Endothelial cell of umbilical vein (primary cell): ENCODE data around the gene XDH. TPM values are rescaled to one million over a fixed set of nuclear protein-coding genes. Genes with fewer than 3 reads are reported as not detected.

Experiments
- BruUV-seq: library from RNA; stranded (reverse); fragments of 400-500 nt; replicated peaks from 2 replicates; lab custom pipeline; 2021; lab: Mats Ljungman, UMichigan
- CTCF ChIA-PET: fragments of 300-600, 350-600 bp; sonication (Branson Sonifier 250); formaldehyde crosslinking; loops from one replicate; lab custom pipeline; 2021; ENCODE audit warnings: antibody characterized with exemption, inconsistent platforms; lab: Charles Lee
- POLR2A ChIA-PET: fragments of 300-600, 350-600 bp; sonication (Branson Sonifier 250); formaldehyde crosslinking; loops from one replicate; lab custom pipeline; 2021; ENCODE audit warnings: antibody characterized with exemption, inconsistent platforms; lab: Charles Lee
- DNase-seq: peaks from one replicate; pipeline ENCODE4 v3.0.0-alpha.2; 2011; ENCODE audit warnings: low read depth, low spot score
- FAIRE-seq: peaks from 2 replicates; lab custom pipeline; 2011; peaks lifted over from hg19 to GRCh38; lab: Jason Lieb, UNC
- H2AFZ ChIP-seq: 2 replicates; pipeline ENCODE4 v1.6.0; 2012; ENCODE audit warnings: low read depth, low read length, control low read depth, inconsistent platforms
- H3K27ac ChIP-seq: 2 replicates; pipeline ENCODE4 v1.5.1; 2011; ENCODE audit warnings: low read depth, mild to moderate bottlenecking, control low read depth, low read length, moderate library complexity; ENCODE audit not compliant: insufficient read depth
- H3K27me3 ChIP-seq, 2 experiments: 2 replicates each; pipeline versions ENCODE4 v1.6.0 to v1.6.1; 2011; ENCODE audit warnings: low read length in 2 of 2, mixed read lengths in 1 of 2; ENCODE audit not compliant: control insufficient read depth in 2 of 2, insufficient read depth in 2 of 2
- H3K36me3 ChIP-seq, 2 experiments: 2 replicates in 1 of 2; 3 replicates in 1 of 2; pipeline ENCODE4 v1.5.1; 2011; ENCODE audit warnings: low read length in 2 of 2, mild to moderate bottlenecking in 1 of 2, moderate library complexity in 1 of 2; ENCODE audit not compliant: control insufficient read depth in 2 of 2, insufficient read depth in 2 of 2; ENCODE audit errors: extremely low read depth in 1 of 2
- H3K4me1 ChIP-seq: 3 replicates; pipeline ENCODE4 v1.5.1; 2011; ENCODE audit warnings: mild to moderate bottlenecking, low read length; ENCODE audit not compliant: control insufficient read depth, insufficient read depth; ENCODE audit errors: extremely low read depth
- H3K4me2 ChIP-seq: 2 replicates; pipeline ENCODE4 v1.6.1; 2011; ENCODE audit warnings: low read length, control low read depth, mixed read lengths; ENCODE audit not compliant: insufficient read depth
- H3K4me3 ChIP-seq, 3 experiments: fragments of 200-600 bp in 1 of 3; sonication (generic), shearing (Covaris generic) in 1 of 3; replicated peaks in 1 of 3; 2 replicates each; pipeline ENCODE4 v1.5.1; 2011 to 2016; ENCODE audit warnings: control low read depth in 3 of 3, low read length in 3 of 3, mild to moderate bottlenecking in 2 of 3, inconsistent platforms in 1 of 3, low read depth in 1 of 3, moderate library complexity in 1 of 3; ENCODE audit not compliant: insufficient read depth in 1 of 3
- H3K79me2 ChIP-seq: 2 replicates; pipeline ENCODE4 v1.6.0; 2012; ENCODE audit warnings: low read length, inconsistent platforms; ENCODE audit not compliant: control insufficient read depth, insufficient read depth
- H3K9ac ChIP-seq: replicated peaks from 2 replicates; pipeline ENCODE3; 2011; ENCODE audit warnings: low read length, control low read depth; ENCODE audit not compliant: insufficient read depth; ENCODE audit errors: extremely low read depth
- H3K9me1 ChIP-seq: replicated peaks from 3 replicates; pipeline ENCODE4 v1.6.0; 2011; ENCODE audit warnings: mild to moderate bottlenecking, low read length; ENCODE audit not compliant: control insufficient read depth, insufficient read depth; ENCODE audit errors: extremely low read depth
- H3K9me3 ChIP-seq: replicated peaks from 2 replicates; pipeline ENCODE4 v1.5.1; 2012; ENCODE audit warnings: low read length, inconsistent platforms; ENCODE audit not compliant: control insufficient read depth, insufficient read depth
- H4K20me1 ChIP-seq: replicated peaks from 2 replicates; pipeline ENCODE3; 2011; ENCODE audit warnings: mild to moderate bottlenecking, low read length; ENCODE audit not compliant: control insufficient read depth, insufficient read depth; ENCODE audit errors: extremely low read depth
- EZH2 ChIP-seq: IDR thresholded peaks from 2 replicates; pipeline ENCODE4 v1.6.1; 2012; ENCODE audit warnings: borderline replicate concordance, low read depth, mild to moderate bottlenecking, moderate library complexity, low read length, inconsistent platforms; ENCODE audit not compliant: severe bottlenecking
- FOS ChIP-seq: IDR thresholded peaks from 2 replicates; pipeline ENCODE4 v1.6.1; 2011; ENCODE audit warnings: mild to moderate bottlenecking, low read length, moderate library complexity, borderline replicate concordance; ENCODE audit not compliant: insufficient read depth
- GATA2 ChIP-seq: IDR thresholded peaks from 2 replicates; pipeline ENCODE4 v1.7.0; 2011; ENCODE audit warnings: low read depth, mild to moderate bottlenecking, moderate library complexity, mixed read lengths, low read length; ENCODE audit not compliant: insufficient read length, insufficient read depth
- JUN ChIP-seq: IDR thresholded peaks from 2 replicates; pipeline ENCODE4 v1.6.1; 2011; ENCODE audit warnings: borderline replicate concordance, low read depth; ENCODE audit not compliant: insufficient read length, insufficient read depth
- MAX ChIP-seq: IDR thresholded peaks from 2 replicates; pipeline ENCODE4 v1.6.1; 2011; ENCODE audit not compliant: insufficient read depth, insufficient read length
- MYC ChIP-seq: IDR thresholded peaks from one replicate; pipeline ENCODE4 v1.6.1; 2011; ENCODE audit warnings: mild to moderate bottlenecking, low read depth, low read length
- POLR2A ChIP-seq: IDR thresholded peaks from 2 replicates; pipeline ENCODE4 v1.6.1; 2012; ENCODE audit warnings: low read depth, mild to moderate bottlenecking, control low read depth, low read length
- POLR2AphosphoS5 ChIP-seq: IDR thresholded peaks from 2 replicates; pipeline ENCODE4 v1.6.1; 2012; ENCODE audit warnings: low read depth, mild to moderate bottlenecking, control low read depth, low read length, moderate library complexity; ENCODE audit not compliant: insufficient read depth
- dilution Hi-C: fragments of 300-500 bp; cut with MboI; formaldehyde crosslinking; loops from one replicate; pipeline ENCODE4 v1.15.0; 2019; ENCODE audit warnings: low sequenced_read_pairs; ENCODE audit not compliant: extremely low pct_ligation_motif_present
- intact Hi-C: fragments of 100-400 bp; cut with micrococcal nuclease; formaldehyde crosslinking; loops from one replicate; pipeline ENCODE4 v1.10.0; 2022
- polyA plus RNA-seq, 4 experiments: library from polyadenylated mRNA; depleted of rRNA in 3 of 4; stranded (reverse) in 3 of 4; unstranded in 1 of 4; fragments of >200 nt; gene quantifications; 2 replicates each; pipeline versions ENCODE4 v1.2.1 to v1.2.3, GENCODE V29; 2011 to 2012; ENCODE audit warnings: missing spikeins in 1 of 4
- total RNA-seq: library from RNA; stranded (reverse); gene quantifications from 2 replicates; pipeline ENCODE4 v1.2.3, GENCODE V29; 2021
- TF ChIP-seq, protein P1 (sequence below), 2 donors: IDR thresholded peaks; 1 replicate in 1 of 2; 2 replicates in 1 of 2; pipeline ENCODE4 v1.5.1; 2011; ENCODE audit warnings: low read length in 2 of 2, mild to moderate bottlenecking in 2 of 2, moderate library complexity in 2 of 2, control low read depth in 1 of 2, inconsistent platforms in 1 of 2, low read depth in 1 of 2; ENCODE audit not compliant: insufficient read depth in 1 of 2; ENCODE audit errors: extremely low read depth in 1 of 2

Gene XDH
- total and polyA plus RNA-seq, 2 donors (not counting 3 experiments of a cell fraction or from before 2014, with no cell fraction given), result not detected

DNA sequence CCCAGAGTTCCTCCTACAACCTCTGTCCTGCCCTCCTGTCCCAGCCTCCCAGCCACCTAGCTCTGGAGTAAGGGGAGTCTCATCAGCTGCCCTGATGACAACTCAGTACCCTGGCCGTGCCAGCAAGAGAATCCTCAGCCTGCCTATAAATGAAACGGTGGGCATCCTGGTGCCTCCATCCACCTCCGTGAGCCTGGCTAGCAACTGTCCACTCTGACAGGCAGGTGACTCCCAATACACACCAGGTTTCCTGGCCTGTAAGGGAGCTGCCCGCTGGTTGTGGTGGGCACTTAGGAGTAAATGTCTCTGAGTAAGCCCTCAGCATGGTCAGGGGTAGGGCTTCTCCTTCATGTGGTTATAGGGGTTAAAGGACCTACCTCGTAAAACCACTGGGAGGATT is 81.5 kb downstream of the XDH start:
- Histone ChIP-seq H3K79me2 (no peaks in the 10 kb centered on the region), H2AFZ (no peak overlapping the region), H4K20me1 (no peaks in the 10 kb centered on the region), H3K27me3 (peaks cover 0 to 3% of the 10 kb centered on the region in 2 experiments), H3K4me3 (no peak overlapping the region), H3K4me1 (no peaks in the 10 kb centered on the region), H3K27ac (no peak overlapping the region), H3K36me3 (no peaks in the 10 kb centered on the region), H3K9me1 (no peaks in the 10 kb centered on the region), H3K9me3 (no peaks in the 10 kb centered on the region), H3K9ac (no peak overlapping the region), H3K4me2 (no peak overlapping the region)
- dilution Hi-C loops, result loop anchor here (25.0 kb wide), 1 partner anchor 621 kb away; no protein-coding TSS in a partner anchor
- DNase-seq (no peak), FAIRE-seq (no peak)
- intact Hi-C loops, result loop anchor here (1.0 to 2.0 kb wide), 5 partner anchors 100 to 619 kb away; partner anchors contain the start of gene GALNT14
- no TSS peak for BruUV-seq
- CTCF ChIA-PET, result interaction anchor here (0.7 to 7.6 kb wide), 14 partner anchors 11 to 1168 kb away, joined by 3 to 111 read pairs (median 4); partner anchors contain the start of gene EHD3
- TF ChIP-seq POLR2A (no peak), GATA2 (no peak)
- POLR2A ChIA-PET, result no interaction called here

GRCh38 chr2:31332521-31332920 is 82.0 kb downstream of the XDH start:
- no peaks in the 10 kb centered on the region for H3K4me1 ChIP-seq
- no peak overlapping the region for H3K4me2 ChIP-seq
- no peaks in the 10 kb centered on the region for H4K20me1 ChIP-seq
- ChIA-PET CTCF (interaction anchor here (0.9 to 7.6 kb wide), 6 partner anchors 99 to 1167 kb away, joined by 3 to 111 read pairs (median 6); partner anchors contain the start of gene EHD3), POLR2A (no interaction called here)
- H3K27ac ChIP-seq, result no peak overlapping the region
- H3K9me3 ChIP-seq, result no peaks in the 10 kb centered on the region
- intact Hi-C loops, result loop anchor here (2.0 kb wide), 1 partner anchor 194 kb away; the partner anchor contains the start of gene GALNT14
- H2AFZ ChIP-seq, result no peak overlapping the region
- TF ChIP-seq MYC (no peak), FOS (no peak), GATA2 (no peak), EZH2 (no peak), JUN (no peak), POLR2A (no peak), MAX (no peak), POLR2AphosphoS5 (no peak)
- TF ChIP-seq, protein P1, sequence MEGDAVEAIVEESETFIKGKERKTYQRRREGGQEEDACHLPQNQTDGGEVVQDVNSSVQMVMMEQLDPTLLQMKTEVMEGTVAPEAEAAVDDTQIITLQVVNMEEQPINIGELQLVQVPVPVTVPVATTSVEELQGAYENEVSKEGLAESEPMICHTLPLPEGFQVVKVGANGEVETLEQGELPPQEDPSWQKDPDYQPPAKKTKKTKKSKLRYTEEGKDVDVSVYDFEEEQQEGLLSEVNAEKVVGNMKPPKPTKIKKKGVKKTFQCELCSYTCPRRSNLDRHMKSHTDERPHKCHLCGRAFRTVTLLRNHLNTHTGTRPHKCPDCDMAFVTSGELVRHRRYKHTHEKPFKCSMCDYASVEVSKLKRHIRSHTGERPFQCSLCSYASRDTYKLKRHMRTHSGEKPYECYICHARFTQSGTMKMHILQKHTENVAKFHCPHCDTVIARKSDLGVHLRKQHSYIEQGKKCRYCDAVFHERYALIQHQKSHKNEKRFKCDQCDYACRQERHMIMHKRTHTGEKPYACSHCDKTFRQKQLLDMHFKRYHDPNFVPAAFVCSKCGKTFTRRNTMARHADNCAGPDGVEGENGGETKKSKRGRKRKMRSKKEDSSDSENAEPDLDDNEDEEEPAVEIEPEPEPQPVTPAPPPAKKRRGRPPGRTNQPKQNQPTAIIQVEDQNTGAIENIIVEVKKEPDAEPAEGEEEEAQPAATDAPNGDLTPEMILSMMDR (IDR thresholded peaks at IDR 0.05; ENCODE audit: extremely low read depth in 1 of 2, insufficient read depth in 1 of 2, low read depth in 1 of 2, low read length in 2 of 2), result no peak
- no peak overlapping the region for H3K4me3 ChIP-seq
- peaks cover 0 to 3% of the 10 kb centered on the region in 2 experiments for H3K27me3 ChIP-seq
- H3K79me2 ChIP-seq, result no peaks in the 10 kb centered on the region
- DNase-seq (no peak), FAIRE-seq (no peak)
- no TSS peak for BruUV-seq
- no peaks in the 10 kb centered on the region for H3K9me1 ChIP-seq
- dilution Hi-C loops, result loop anchor here (25.0 kb wide), 1 partner anchor 620 kb away; no protein-coding TSS in a partner anchor
- no peak overlapping the region for H3K9ac ChIP-seq
- H3K36me3 ChIP-seq, result no peaks in the 10 kb centered on the region
